Natural killer cell (primary cell): ENCODE data around the gene HOXA6. TPM values are rescaled to one million over a fixed set of nuclear protein-coding genes. Genes with fewer than 3 reads are reported as not detected.

ENCODE experiments used
- ATAC-seq, 3 donors: fragments of 150-1000 bp in 2 of 3; fragments of 200-7000 bp in 1 of 3; cut with Tn5 transposase; 1 replicate in 1 of 3; 2 replicates in 2 of 3; pipeline ENCODE4 v1.10.0; 2021; ENCODE audit warnings: mild to moderate bottlenecking in 2 of 3, moderate library complexity in 2 of 3
- DNase-seq, 2 donors: peaks; one replicate each; pipeline versions ENCODE4 v3.0.0 to v3.0.0-alpha.2; 2013 to 2021; ENCODE audit warnings: mixed read lengths in 1 of 2
- H3K27ac ChIP-seq: one replicate; pipeline ENCODE4 v1.5.1; 2013; ENCODE audit warnings: mild to moderate bottlenecking, low read length
- H3K27me3 ChIP-seq: one replicate; pipeline ENCODE4 v1.6.1; 2013; ENCODE audit warnings: low read length; ENCODE audit not compliant: control insufficient read depth, insufficient read depth
- H3K36me3 ChIP-seq: one replicate; pipeline ENCODE4 v1.6.1; 2013; ENCODE audit warnings: low read length; ENCODE audit not compliant: control insufficient read depth, insufficient read depth
- H3K4me1 ChIP-seq: one replicate; pipeline ENCODE4 v1.6.1; 2013; ENCODE audit warnings: low read length; ENCODE audit not compliant: control insufficient read depth, insufficient read depth
- H3K4me3 ChIP-seq: one replicate; pipeline ENCODE4 v1.5.1; 2013; ENCODE audit warnings: low read length
- H3K9me3 ChIP-seq: one replicate; pipeline ENCODE4 v1.6.1; 2013; ENCODE audit warnings: low read length; ENCODE audit not compliant: control insufficient read depth, insufficient read depth
- H3K27ac Mint-ChIP-seq, 2 donors: one replicate each; pipeline ENCODE4 v1.8.0; 2022; ENCODE audit warnings: mild to moderate bottlenecking in 2 of 2, mixed read lengths in 2 of 2, moderate library complexity in 1 of 2
- H3K27me3 Mint-ChIP-seq, 2 donors: one replicate each; pipeline ENCODE4 v1.8.0; 2022; ENCODE audit warnings: low read depth in 2 of 2, mixed read lengths in 2 of 2
- H3K36me3 Mint-ChIP-seq: one replicate; pipeline ENCODE4 v1.8.0; 2022; ENCODE audit warnings: mixed read lengths
- H3K4me1 Mint-ChIP-seq, 2 donors: one replicate each; pipeline ENCODE4 v1.8.0; 2022; ENCODE audit warnings: mixed read lengths in 2 of 2
- H3K4me3 Mint-ChIP-seq: one replicate; pipeline ENCODE4 v1.8.0; 2022; ENCODE audit warnings: mild to moderate bottlenecking, moderate library complexity, mixed read lengths
- H3K9me3 Mint-ChIP-seq, 2 donors: one replicate each; pipeline ENCODE4 v1.8.0; 2022; ENCODE audit warnings: mixed read lengths in 2 of 2
- WGBS: methylation state at CpG from one replicate; pipeline ENCODE4 v1.1.7; 2013; ENCODE audit warnings: missing lambda C conversion rate; ENCODE audit not compliant: insufficient coverage; 5-methylcytosine and 5-hydroxymethylcytosine counted together
- intact Hi-C: fragments of 100-400 bp; cut with micrococcal nuclease; formaldehyde crosslinking; loops from one replicate; pipeline ENCODE4 v1.14.2; 2022
- total RNA-seq, 4 donors: library from RNA; stranded (reverse); fragments of 120-200 nt in 1 of 4; gene quantifications; one replicate each; pipeline versions ENCODE4 v1.2.3 to v1.2.4, GENCODE V29; 2013 to 2022
- TF ChIP-seq, protein P1 (sequence below): fragments of 200-600 bp; IDR thresholded peaks from one replicate; pipeline ENCODE4 v1.8.0; 2022; ENCODE audit warnings: antibody characterized with exemption

The HOXA6 gene
- under 1 TPM; 0.28 to 0.65 (median 0.43) TPM for total RNA-seq
- total RNA-seq (2013): 1.6 TPM

DNA sequence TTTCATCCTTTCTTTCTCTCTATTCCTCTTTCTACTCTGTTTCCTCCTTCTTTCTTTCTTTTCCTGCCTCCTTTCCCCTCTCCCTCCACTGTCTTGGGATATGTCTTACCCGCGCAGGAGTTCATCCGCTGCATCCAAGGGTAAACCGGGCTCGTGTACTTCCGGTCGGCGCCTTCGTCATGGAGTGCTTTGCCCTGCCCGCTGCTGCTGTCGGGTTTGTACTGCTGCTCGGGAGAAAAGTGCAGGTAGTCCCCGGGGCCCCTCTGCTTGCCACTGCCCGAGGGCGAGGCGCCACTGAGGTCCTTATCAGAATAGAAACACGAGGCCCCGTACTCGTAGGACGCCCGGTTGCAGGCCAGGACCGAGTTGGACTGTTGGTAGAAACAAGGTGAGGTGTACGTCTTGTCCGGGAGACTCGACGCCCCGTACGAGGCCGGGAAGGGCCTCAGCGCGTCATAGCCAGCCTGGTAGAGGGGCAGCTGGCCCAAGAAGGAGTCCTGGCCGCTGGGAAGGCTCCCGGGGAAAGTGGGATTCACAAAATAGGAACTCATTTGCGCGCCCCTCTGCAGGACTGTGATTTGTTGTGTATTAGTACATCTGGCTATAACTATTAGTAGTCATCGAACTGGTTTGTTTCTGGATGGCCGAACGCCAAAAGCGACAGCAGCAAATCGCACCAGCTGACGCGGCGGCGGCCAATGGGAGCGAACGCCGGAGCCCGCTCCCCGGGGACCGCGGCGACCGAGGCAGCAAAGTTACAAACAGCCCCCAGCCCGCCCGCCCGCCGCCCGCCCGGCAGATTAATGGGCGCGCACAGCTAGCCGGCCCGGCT is at the start of gene HOXA6:
Gene HOXA6 (minus strand): TSS at position 576 of the 832 bp plus-strand sequence. CDS start 25 bp downstream, at position 551.
- WGBS: 21% methylated on average over 63 of the region's 63 CpGs
- no peak within 1 kb of the TSS for H3K27ac ChIP-seq
- intact Hi-C loops: no loop called here
- no peaks in the 10 kb centered on the region for H3K9me3 ChIP-seq
- H3K9me3 Mint-ChIP-seq: no peaks in the 10 kb centered on the region
- peak in 1 of 2 donors; percentile 6 for DNase-seq
- no peaks in the 10 kb centered on the region for H3K36me3 Mint-ChIP-seq
- H3K4me3 ChIP-seq: peak within 1 kb of the TSS; percentile 4
- TF ChIP-seq, protein P1, sequence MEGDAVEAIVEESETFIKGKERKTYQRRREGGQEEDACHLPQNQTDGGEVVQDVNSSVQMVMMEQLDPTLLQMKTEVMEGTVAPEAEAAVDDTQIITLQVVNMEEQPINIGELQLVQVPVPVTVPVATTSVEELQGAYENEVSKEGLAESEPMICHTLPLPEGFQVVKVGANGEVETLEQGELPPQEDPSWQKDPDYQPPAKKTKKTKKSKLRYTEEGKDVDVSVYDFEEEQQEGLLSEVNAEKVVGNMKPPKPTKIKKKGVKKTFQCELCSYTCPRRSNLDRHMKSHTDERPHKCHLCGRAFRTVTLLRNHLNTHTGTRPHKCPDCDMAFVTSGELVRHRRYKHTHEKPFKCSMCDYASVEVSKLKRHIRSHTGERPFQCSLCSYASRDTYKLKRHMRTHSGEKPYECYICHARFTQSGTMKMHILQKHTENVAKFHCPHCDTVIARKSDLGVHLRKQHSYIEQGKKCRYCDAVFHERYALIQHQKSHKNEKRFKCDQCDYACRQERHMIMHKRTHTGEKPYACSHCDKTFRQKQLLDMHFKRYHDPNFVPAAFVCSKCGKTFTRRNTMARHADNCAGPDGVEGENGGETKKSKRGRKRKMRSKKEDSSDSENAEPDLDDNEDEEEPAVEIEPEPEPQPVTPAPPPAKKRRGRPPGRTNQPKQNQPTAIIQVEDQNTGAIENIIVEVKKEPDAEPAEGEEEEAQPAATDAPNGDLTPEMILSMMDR: no peak
- peaks cover 57 to 60% of the 10 kb centered on the region in 2 donors for H3K27me3 Mint-ChIP-seq
- peaks cover 49% of the 10 kb centered on the region for H3K4me1 ChIP-seq
- H3K4me3 Mint-ChIP-seq: peak within 1 kb of the TSS; percentile 83
- no peak for ATAC-seq
- no peaks in the 10 kb centered on the region for H3K36me3 ChIP-seq
- peaks cover 51% of the 10 kb centered on the region for H3K27me3 ChIP-seq
- H3K4me1 Mint-ChIP-seq: peaks cover 22 to 35% of the 10 kb centered on the region in 2 donors
- H3K27ac Mint-ChIP-seq: no peak within 1 kb of the TSS

DNA sequence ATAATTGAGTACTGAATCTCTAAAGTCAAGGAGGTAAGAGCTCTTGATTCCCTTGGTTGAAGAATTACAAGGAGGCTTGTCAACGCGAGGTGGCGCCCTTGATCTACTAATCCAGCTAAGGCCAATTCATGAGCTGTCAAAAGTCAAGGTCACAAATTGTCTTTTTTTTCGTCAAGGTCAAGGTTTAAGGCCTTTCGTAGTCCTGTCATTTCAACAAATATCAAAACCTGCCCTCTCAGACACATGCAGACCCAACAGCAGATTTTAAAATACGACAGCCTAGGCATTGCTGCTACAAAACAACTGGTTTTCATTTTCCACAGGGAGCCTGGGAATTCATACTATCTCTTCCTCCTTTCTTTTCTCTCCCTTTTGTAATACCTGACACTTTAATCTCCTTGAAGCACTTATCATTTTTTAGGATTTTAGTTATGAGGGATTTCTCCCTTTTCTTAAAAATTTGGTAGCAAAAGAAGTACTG is 48.8 kb upstream of the HOXA6 start:
- Mint-ChIP-seq H3K9me3 (no peaks in the 10 kb centered on the region), H3K27ac (no peak overlapping the region), H3K27me3 (peaks cover 71 to 79% of the 10 kb centered on the region in 2 donors), H3K36me3 (no peaks in the 10 kb centered on the region), H3K4me1 (peaks cover 28 to 32% of the 10 kb centered on the region in 2 donors), H3K4me3 (peak overlapping the region; percentile 26)
- Histone ChIP-seq H3K36me3 (no peaks in the 10 kb centered on the region), H3K4me1 (peaks cover 41% of the 10 kb centered on the region), H3K9me3 (no peaks in the 10 kb centered on the region), H3K4me3 (no peak overlapping the region), H3K27me3 (peaks cover 85% of the 10 kb centered on the region), H3K27ac (no peak overlapping the region)
- ATAC-seq (peak in 2 of 3 donors; percentile 36 to 38), DNase-seq (peak; percentile 73 to 89)
- intact Hi-C loops: loop anchor here (1.0 to 5.0 kb wide), 5 partner anchors 380 to 901 kb away; no protein-coding TSS in a partner anchor
- WGBS: 1% methylated on average over 6 of the region's 6 CpGs
- TF ChIP-seq, protein P1: peak; percentile 92

DNA sequence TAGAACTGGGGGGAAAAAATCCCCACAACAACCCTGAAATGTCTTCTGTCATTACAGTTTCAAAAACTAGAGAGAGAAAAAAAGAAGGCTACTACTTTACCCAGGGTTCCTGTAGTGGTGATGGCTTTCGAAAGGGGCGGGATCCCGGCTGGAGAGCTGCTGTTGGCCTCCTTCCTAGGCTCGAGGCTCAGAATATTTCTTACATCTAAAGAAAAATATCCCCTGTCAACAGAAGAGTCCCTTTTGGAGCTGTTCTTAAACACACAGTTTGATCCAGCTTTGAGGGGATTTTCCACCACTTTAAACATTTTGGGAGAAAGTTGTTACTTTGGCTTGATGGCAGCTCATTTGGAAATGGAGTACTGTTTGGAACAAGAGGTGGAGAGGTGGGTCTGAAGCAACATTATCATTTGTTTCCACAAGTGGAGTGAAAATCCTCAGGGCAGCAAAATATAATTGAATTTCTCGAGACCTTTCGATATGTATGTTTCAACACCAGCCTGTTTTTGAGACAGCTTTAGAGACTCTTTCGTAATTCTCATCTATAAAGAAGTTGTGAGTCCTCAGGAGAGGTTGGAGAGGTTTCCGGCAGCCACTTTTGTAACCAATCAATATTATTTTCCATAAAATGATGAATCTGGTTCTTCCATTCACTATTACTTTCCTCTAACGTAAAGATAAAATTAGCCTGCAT is 47.3 kb upstream of the HOXA6 start:
- no peaks in the 10 kb centered on the region for H3K9me3 Mint-ChIP-seq
- Histone ChIP-seq H3K27me3 (peaks cover 87% of the 10 kb centered on the region), H3K4me3 (no peak overlapping the region), H3K4me1 (peaks cover 28% of the 10 kb centered on the region), H3K27ac (no peak overlapping the region), H3K36me3 (no peaks in the 10 kb centered on the region), H3K9me3 (no peaks in the 10 kb centered on the region)
- WGBS: 35% methylated on average over 8 of the region's 9 CpGs
- H3K27ac Mint-ChIP-seq: no peak overlapping the region
- ATAC-seq: no peak
- no peaks in the 10 kb centered on the region for H3K36me3 Mint-ChIP-seq
- TF ChIP-seq, protein P1: no peak
- H3K27me3 Mint-ChIP-seq: peaks cover 71 to 84% of the 10 kb centered on the region in 2 donors
- H3K4me1 Mint-ChIP-seq: peaks cover 22 to 24% of the 10 kb centered on the region in 2 donors
- no peak for DNase-seq
- intact Hi-C loops: loop anchor here (5.0 kb wide), 2 partner anchors 882 to 902 kb away; no protein-coding TSS in a partner anchor
- no peak overlapping the region for H3K4me3 Mint-ChIP-seq
